Measurements from ENCODE around the gene FABP7. TPM values are rescaled to one million over a fixed set of nuclear protein-coding genes. Genes with fewer than 3 reads are reported as not detected.

FABP7 gene
- total and polyA plus RNA-seq, 2 experiments from 2014 or later: 6.6 to 15.7 TPM

- DNase-seq (ENCODE audit: low spot score) (no peak), ATAC-seq (no peak)
- Mint-ChIP-seq H3K4me3 (no peak overlapping the region), H3K27me3 (ENCODE audit: insufficient read depth, low read depth, poor library complexity) (peaks cover 15% of the 10 kb centered on the region), H3K27ac (no peak overlapping the region), H3K36me3 (ENCODE audit: low read depth) (no peaks in the 10 kb centered on the region), H3K9me3 (no peaks in the 10 kb centered on the region), H3K4me1 (peaks cover 30% of the 10 kb centered on the region)
- H3K4me3 ChIP-seq: no peak overlapping the region
- H3K27ac ChIP-seq (ENCODE audit: low read depth): no peak overlapping the region
- H3K27me3 ChIP-seq (ENCODE audit: insufficient read depth): peaks cover 25% of the 10 kb centered on the region
- H4K20me1 ChIP-seq (replicated peaks; ENCODE audit: insufficient read depth): no peaks in the 10 kb centered on the region
- no peaks in the 10 kb centered on the region for H3K79me2 ChIP-seq (replicated peaks; ENCODE audit: insufficient read depth)
- H3F3A ChIP-seq (replicated peaks; ENCODE audit: low read depth): peaks cover 11% of the 10 kb centered on the region; the same call in 1 of the 2 replicates
- H2AFZ ChIP-seq: no peak overlapping the region
- H3K9me2 ChIP-seq (ENCODE audit: insufficient read depth): no peaks in the 10 kb centered on the region
- H3K36me3 ChIP-seq (ENCODE audit: insufficient read depth): no peaks in the 10 kb centered on the region
- peaks cover 24% of the 10 kb centered on the region for H3K4me1 ChIP-seq (ENCODE audit: insufficient read depth)
- no peak overlapping the region for H3K4me2 ChIP-seq
- no peak for TF ChIP-seq EZH2phosphoT487 (IDR thresholded peaks at IDR 0.05; ENCODE audit: unreplicated experiment)
- TF ChIP-seq POLR2AphosphoS5 (IDR thresholded peaks at IDR 0.05; ENCODE audit: low read depth): no peak
- TF ChIP-seq ZNF114 (CRISPR knock-in tag; IDR thresholded peaks at IDR 0.05): no peak
- TF ChIP-seq CTCF (conservative IDR thresholded peaks at IDR 0.05; ENCODE audit: low read depth in 2 of 2): no peak
- no peak for TF ChIP-seq EZH2 (IDR thresholded peaks at IDR 0.05; ENCODE audit: low read depth, unreplicated experiment)
- no peak for TF ChIP-seq JUNB (IDR thresholded peaks at IDR 0.05; ENCODE audit: unreplicated experiment)
- TF ChIP-seq REST (IDR thresholded peaks at IDR 0.05; ENCODE audit: unreplicated experiment): no peak
- no peak for TF ChIP-seq CREB1 (CRISPR knock-in tag; IDR thresholded peaks at IDR 0.05; ENCODE audit: low read depth)
- TF ChIP-seq NANOG (IDR thresholded peaks at IDR 0.05; ENCODE audit: borderline replicate concordance): no peak
- no peak for TF ChIP-seq STAT1 (IDR thresholded peaks at IDR 0.05; ENCODE audit: unreplicated experiment)
These were observed 13.2 kb downstream of the FABP7 start for GRCh38 chr6:122792766-122793165.

GRCh38 chr6:122797537-122797936, 18.0 kb downstream of the FABP7 start:
- no peaks in the 10 kb centered on the region for H3K36me3 Mint-ChIP-seq (ENCODE audit: low read depth)
- H2AFZ ChIP-seq: no peak overlapping the region
- H3K4me1 Mint-ChIP-seq: peaks cover 14% of the 10 kb centered on the region
- no peak overlapping the region for H3K27ac Mint-ChIP-seq
- no peaks in the 10 kb centered on the region for H3K27me3 Mint-ChIP-seq (ENCODE audit: insufficient read depth, low read depth, poor library complexity)
- no peak overlapping the region for H3K4me3 Mint-ChIP-seq
- no peak for ATAC-seq
- no peaks in the 10 kb centered on the region for H3K79me2 ChIP-seq (replicated peaks; ENCODE audit: insufficient read depth)
- no peak for DNase-seq (ENCODE audit: low spot score)
- no peak overlapping the region for H3K27ac ChIP-seq (ENCODE audit: low read depth)
- H3K9me3 Mint-ChIP-seq: no peaks in the 10 kb centered on the region
- H3K4me1 ChIP-seq (ENCODE audit: insufficient read depth): no peaks in the 10 kb centered on the region
- no peaks in the 10 kb centered on the region for H3K9me2 ChIP-seq (ENCODE audit: insufficient read depth)
- no peaks in the 10 kb centered on the region for H3F3A ChIP-seq (replicated peaks; ENCODE audit: low read depth)
- H3K4me3 ChIP-seq: no peak overlapping the region
- H4K20me1 ChIP-seq (replicated peaks; ENCODE audit: insufficient read depth): no peaks in the 10 kb centered on the region
- H3K36me3 ChIP-seq (ENCODE audit: insufficient read depth): no peaks in the 10 kb centered on the region
- no peaks in the 10 kb centered on the region for H3K27me3 ChIP-seq (ENCODE audit: insufficient read depth)
- no peak for TF ChIP-seq REST (IDR thresholded peaks at IDR 0.05; ENCODE audit: unreplicated experiment)
- no peak for TF ChIP-seq CREB1 (CRISPR knock-in tag; IDR thresholded peaks at IDR 0.05; ENCODE audit: low read depth)
- TF ChIP-seq EZH2phosphoT487 (IDR thresholded peaks at IDR 0.05; ENCODE audit: unreplicated experiment): no peak
- no peak for TF ChIP-seq CTCF (conservative IDR thresholded peaks at IDR 0.05; ENCODE audit: low read depth in 2 of 2)
- TF ChIP-seq ETS1 (IDR thresholded peaks at IDR 0.05): no peak
- TF ChIP-seq ZNF114 (CRISPR knock-in tag; IDR thresholded peaks at IDR 0.05): no peak
- no peak overlapping the region for H3K4me2 ChIP-seq

Data from GM23338 (cell line).